Uterus (tissue), 4 donors: ENCODE results near the gene ARHGAP9. TPM values are rescaled to one million over a fixed set of nuclear protein-coding genes. Genes with fewer than 3 reads are reported as not detected.

Source experiments
- DNase-seq, 2 donors: peaks; one replicate each; pipeline ENCODE4 v3.0.0-alpha.2; 2019 to 2020
- H3K27ac ChIP-seq, 2 donors: fragments of 200-600 bp; sonication (generic); 1 replicate in 1 of 2; 2 replicates in 1 of 2; pipeline ENCODE4 v1.5.1; 2016 to 2018
- H3K27me3 ChIP-seq, 2 donors: fragments of 200-600 bp; sonication (generic); one replicate each; pipeline ENCODE4 v1.5.1; 2018 to 2019; ENCODE audit warnings: control low read depth in 1 of 2
- H3K36me3 ChIP-seq, 2 donors: fragments of 200-600 bp; sonication (generic); one replicate each; pipeline ENCODE4 v1.5.1; 2019; ENCODE audit warnings: control low read depth in 1 of 2
- H3K4me1 ChIP-seq, 2 donors: fragments of 200-600 bp; sonication (generic); one replicate each; pipeline ENCODE4 v1.5.1; 2018 to 2019; ENCODE audit warnings: control low read depth in 1 of 2
- H3K4me3 ChIP-seq, 2 donors: fragments of 200-600 bp; sonication (generic); 1 replicate in 1 of 2; 2 replicates in 1 of 2; pipeline ENCODE4 v1.5.1; 2018 to 2019; ENCODE audit warnings: mild to moderate bottlenecking in 1 of 2
- H3K9me3 ChIP-seq, 2 donors: fragments of 200-600 bp; sonication (generic); one replicate each; pipeline ENCODE4 v1.5.1; 2019; ENCODE audit warnings: control low read depth in 1 of 2
- POLR2A ChIP-seq, 2 donors: fragments of 450-650 bp; IDR thresholded peaks; one replicate each; pipeline ENCODE4 v1.6.1; 2016; ENCODE audit warnings: antibody characterized with exemption in 2 of 2, mild to moderate bottlenecking in 1 of 2, moderate library complexity in 1 of 2
- intact Hi-C: fragments of 100-400 bp; cut with DNase I; formaldehyde crosslinking; loops from one replicate; pipeline ENCODE4 v1.15.1; 2023; ENCODE audit warnings: low total_unique reads
- total RNA-seq, 4 donors: library from RNA; depleted of rRNA in 3 of 4; stranded (reverse); fragments of >200 nt in 3 of 4; gene quantifications; one replicate each; pipeline versions ENCODE4 v1.1.0 to v1.2.4, GENCODE V29; 2014 to 2023
- TF ChIP-seq, protein P1 (sequence below), 4 experiments: fragments of 200-600 bp in 2 of 4; fragments of 450-650 bp in 2 of 4; sonication (generic) in 2 of 4; IDR thresholded peaks; one replicate each; pipeline ENCODE4 v1.5.1; 2016 to 2019; ENCODE audit warnings: antibody characterized with exemption in 4 of 4, mild to moderate bottlenecking in 2 of 4, moderate library complexity in 1 of 4
- donor health status: DM: yes; HTN: yes; CAD: no.

ARHGAP9 gene
- total RNA-seq, 4 donors from 2014 or later = 1.5 to 8.1 (median 3.3) TPM

DNA sequence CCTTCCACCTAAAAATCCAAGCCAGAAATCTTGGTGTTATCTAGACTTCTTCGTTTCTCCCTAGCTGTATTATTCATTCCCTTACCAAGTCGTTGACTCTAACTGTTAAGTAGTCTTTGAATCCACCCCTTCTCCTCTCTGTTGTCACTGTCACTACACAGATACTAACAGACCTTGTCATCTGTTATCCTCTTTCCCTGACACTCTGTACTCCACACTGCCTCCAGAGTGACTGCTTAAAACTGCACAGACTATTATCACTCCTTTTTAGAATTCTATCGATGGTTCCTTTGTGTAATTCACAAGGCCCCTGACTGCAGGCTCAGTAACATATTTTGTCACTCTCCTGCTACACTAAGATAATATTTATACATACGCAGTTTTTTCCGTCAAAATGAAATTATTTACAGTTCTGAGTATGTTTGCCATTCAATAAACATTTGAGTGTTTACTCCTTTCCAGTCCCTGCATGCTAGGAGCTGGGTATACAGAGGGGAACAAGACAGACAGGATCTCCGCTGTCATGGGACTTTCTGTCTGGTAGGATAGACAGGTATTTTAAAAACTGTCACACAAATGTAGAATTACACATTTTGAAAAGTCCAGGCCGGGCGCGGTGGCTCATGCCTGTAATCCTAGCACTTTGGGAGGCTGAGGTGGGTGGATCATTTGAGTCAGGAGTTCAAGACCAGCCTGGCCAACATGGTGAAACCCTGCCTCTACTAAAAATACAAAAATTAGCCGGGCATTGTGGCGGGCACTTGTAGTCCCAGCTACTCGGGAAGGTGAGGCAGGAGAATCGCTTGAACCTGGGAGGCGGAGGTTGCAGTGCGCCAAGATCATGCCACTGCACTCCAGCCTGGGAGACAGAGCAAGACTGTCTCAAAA, 12.0 kb upstream of the ARHGAP9 start:
- intact Hi-C loops = no loop called here
- Histone ChIP-seq H3K4me1 (peaks cover 0 to 6% of the 10 kb centered on the region in 2 donors), H3K27me3 (no peaks in the 10 kb centered on the region), H3K36me3 (no peaks in the 10 kb centered on the region), H3K9me3 (no peaks in the 10 kb centered on the region), H3K4me3 (no peak overlapping the region), H3K27ac (no peak overlapping the region)
- TF ChIP-seq, protein P1, sequence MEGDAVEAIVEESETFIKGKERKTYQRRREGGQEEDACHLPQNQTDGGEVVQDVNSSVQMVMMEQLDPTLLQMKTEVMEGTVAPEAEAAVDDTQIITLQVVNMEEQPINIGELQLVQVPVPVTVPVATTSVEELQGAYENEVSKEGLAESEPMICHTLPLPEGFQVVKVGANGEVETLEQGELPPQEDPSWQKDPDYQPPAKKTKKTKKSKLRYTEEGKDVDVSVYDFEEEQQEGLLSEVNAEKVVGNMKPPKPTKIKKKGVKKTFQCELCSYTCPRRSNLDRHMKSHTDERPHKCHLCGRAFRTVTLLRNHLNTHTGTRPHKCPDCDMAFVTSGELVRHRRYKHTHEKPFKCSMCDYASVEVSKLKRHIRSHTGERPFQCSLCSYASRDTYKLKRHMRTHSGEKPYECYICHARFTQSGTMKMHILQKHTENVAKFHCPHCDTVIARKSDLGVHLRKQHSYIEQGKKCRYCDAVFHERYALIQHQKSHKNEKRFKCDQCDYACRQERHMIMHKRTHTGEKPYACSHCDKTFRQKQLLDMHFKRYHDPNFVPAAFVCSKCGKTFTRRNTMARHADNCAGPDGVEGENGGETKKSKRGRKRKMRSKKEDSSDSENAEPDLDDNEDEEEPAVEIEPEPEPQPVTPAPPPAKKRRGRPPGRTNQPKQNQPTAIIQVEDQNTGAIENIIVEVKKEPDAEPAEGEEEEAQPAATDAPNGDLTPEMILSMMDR (IDR thresholded peaks at IDR 0.05) = no peak
- TF ChIP-seq POLR2A (IDR thresholded peaks at IDR 0.05) = no peak
- no peak for DNase-seq

DNA sequence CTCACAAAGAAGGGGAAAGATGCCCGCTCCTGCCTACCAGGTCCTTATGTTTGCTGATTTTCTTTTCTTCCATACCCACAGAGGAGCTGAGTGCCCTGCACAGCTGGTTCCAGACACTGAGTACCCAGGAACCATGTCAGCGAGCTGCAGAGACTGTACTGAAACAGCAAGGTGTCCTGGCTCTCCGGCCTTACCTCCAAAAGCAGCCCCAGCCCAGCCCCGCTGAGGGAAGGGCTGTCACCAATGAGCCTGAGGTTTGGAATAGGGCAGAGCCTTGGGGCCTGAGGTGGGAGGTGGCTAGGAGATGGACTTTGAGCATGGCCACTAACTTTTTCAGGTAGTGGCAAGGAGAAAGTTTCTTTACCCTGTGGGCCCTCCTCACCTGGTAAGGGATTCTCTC, 10.5 kb upstream of the ARHGAP9 start:
- no peak for DNase-seq
- no peaks in the 10 kb centered on the region for H3K27me3 ChIP-seq
- no peak overlapping the region for H3K4me3 ChIP-seq
- no peaks in the 10 kb centered on the region for H3K9me3 ChIP-seq
- H3K36me3 ChIP-seq = no peaks in the 10 kb centered on the region
- peaks cover 0 to 6% of the 10 kb centered on the region in 2 donors for H3K4me1 ChIP-seq
- H3K27ac ChIP-seq = no peak overlapping the region
- intact Hi-C loops = no loop called here
- TF ChIP-seq, protein P1 (IDR thresholded peaks at IDR 0.05) = no peak
- TF ChIP-seq POLR2A (IDR thresholded peaks at IDR 0.05) = no peak

DNA sequence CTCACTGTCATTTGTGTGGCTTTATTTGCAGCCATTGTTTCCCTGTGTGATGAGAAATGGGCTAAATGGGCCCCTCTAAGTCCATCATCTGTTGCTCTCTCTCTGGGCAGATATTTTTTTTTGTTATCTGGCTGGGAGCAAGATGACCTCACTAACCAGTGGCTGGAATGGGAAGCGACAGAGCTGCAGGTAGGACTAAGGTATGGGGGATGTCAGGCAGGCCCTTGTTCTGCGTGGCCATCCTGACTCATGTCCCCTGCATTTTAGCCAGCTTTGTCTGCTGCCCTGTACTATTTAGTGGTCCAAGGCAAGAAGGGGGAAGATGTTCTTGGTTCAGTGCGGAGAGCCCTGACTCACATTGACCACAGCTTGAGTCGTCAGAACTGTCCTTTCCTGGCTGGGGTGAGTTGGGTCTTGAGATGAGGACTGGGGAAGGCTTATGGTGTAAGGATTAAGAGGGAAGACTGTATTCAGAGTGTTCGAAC, 9.5 kb upstream of the ARHGAP9 start:
- TF ChIP-seq, protein P1 (IDR thresholded peaks at IDR 0.05) = no peak
- TF ChIP-seq POLR2A (IDR thresholded peaks at IDR 0.05) = no peak
- intact Hi-C loops = no loop called here
- Histone ChIP-seq H3K9me3 (no peaks in the 10 kb centered on the region), H3K4me1 (peaks cover 0 to 6% of the 10 kb centered on the region in 2 donors), H3K4me3 (peak overlapping the region in 1 of 2 donors; percentile 55), H3K36me3 (no peaks in the 10 kb centered on the region), H3K27ac (no peak overlapping the region), H3K27me3 (no peaks in the 10 kb centered on the region)
- DNase-seq = no peak

DNA sequence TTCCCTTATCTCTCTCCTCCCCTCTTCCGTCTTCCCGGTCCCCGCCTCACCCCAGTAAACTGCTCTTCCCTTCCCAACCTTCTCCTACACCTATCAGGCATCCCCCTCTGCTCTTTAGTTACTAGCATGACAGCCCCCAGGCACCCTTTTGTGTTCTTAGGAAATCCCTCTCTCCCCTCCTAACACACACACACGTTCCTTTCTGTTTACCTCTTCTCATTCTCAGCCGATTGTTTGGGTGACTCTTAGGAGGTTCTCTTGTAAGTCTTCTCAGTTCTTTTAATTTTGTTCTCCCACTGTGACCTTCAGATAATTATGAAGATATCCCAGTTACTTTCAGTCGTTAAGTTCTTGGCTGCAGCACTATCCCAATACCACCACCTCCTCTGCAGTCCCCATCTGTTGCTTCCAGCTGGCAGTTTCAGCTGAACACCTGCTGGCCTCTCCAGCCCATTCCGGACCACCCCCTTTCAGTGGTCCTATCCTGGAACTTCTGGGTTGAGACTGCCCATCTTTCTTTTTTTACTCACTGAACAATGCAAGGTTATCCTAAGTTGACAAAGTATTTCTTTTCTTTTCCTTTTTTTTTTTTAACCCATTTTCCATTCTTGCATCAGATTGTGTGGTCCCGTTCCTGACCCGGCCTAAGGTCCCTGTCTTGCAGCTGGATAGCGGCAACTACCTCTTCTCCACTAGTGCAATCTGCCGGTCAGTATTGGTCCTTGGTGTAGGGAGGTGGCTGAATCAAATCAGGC, 8.9 kb upstream of the ARHGAP9 start:
- H3K4me1 ChIP-seq = peaks cover 0 to 6% of the 10 kb centered on the region in 2 donors
- no peaks in the 10 kb centered on the region for H3K36me3 ChIP-seq
- TF ChIP-seq, protein P1 (IDR thresholded peaks at IDR 0.05) = no peak
- no peak for TF ChIP-seq POLR2A (IDR thresholded peaks at IDR 0.05)
- no peaks in the 10 kb centered on the region for H3K9me3 ChIP-seq
- DNase-seq = no peak
- H3K27me3 ChIP-seq = no peaks in the 10 kb centered on the region
- peak overlapping the region; percentile 55 to 73 for H3K4me3 ChIP-seq
- intact Hi-C loops = no loop called here
- H3K27ac ChIP-seq = peak overlapping the region; percentile 61 to 74
